ENCODE results near the gene TAS2R50. TPM values are rescaled to one million over a fixed set of nuclear protein-coding genes. Genes with fewer than 3 reads are reported as not detected.
"Not testable (repeated sequence)": the region's sequence is repeated elsewhere in the genome, so short reads cannot be mapped to it uniquely, and the experiment has no call there.

The TAS2R50 gene, protein sequence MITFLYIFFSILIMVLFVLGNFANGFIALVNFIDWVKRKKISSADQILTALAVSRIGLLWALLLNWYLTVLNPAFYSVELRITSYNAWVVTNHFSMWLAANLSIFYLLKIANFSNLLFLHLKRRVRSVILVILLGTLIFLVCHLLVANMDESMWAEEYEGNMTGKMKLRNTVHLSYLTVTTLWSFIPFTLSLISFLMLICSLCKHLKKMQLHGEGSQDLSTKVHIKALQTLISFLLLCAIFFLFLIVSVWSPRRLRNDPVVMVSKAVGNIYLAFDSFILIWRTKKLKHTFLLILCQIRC
- total RNA-seq (20.0 TPM), polyA plus RNA-seq (not detected)

DNA sequence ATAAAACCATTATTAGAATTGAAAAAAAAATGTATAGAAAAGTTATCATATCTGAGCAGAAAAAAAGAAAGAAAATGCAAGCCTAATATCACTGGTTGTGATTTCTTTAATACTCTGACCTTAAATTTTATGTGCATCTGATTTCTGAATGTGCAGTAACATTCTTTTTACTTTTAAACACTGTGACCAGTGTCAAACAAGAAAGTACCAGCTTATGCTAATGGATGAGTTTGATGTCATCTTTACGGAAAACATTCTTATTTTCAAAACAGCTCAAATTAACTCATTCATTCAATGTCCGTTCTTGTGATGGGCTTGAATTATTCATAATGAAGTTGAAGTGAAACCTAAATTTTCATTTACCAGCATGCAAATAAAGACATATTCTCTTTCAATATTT, at the start of gene TAS2R50:
Gene TAS2R50 (minus strand): TSS at position 101 of the 400 bp plus-strand sequence. CDS start 52 bp downstream, at position 49.
- Histone ChIP-seq H3K27ac (ENCODE audit: low read depth) (no peak within 1 kb of the TSS), H3K36me3 (ENCODE audit: insufficient read depth) (no peaks in the 10 kb centered on the region), H3K4me1 (ENCODE audit: insufficient read depth) (no peaks in the 10 kb centered on the region), H3K4me3 (ENCODE audit: low read depth, low read length) (no peak within 1 kb of the TSS)
- WGBS, result 66% methylated on average over 2 of the region's 2 CpGs
- no peak for DNase-seq (ENCODE audit: extremely low spot score)

DNA sequence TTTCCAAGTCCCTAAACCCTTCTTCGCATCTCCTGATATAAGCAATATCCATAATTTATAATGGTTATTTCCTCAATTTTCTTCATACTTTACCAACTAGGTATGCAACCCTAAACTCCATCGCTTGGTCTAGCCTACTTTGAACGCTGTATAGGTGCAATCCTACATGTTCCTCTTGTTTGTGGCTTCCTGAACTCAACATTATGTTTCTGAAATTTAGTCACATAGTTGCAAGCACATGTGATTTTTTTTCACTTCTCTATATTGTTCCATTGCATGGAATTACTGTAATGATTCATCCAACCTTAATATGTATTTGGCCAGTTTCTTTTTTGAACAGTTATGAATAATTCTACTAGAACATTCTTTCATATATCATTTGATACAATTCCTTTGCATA, 47.2 kb upstream of the TAS2R50 start:
- H3K4me1 ChIP-seq (ENCODE audit: insufficient read depth); H3K4me3 ChIP-seq (ENCODE audit: low read depth, low read length); H3K27ac ChIP-seq (ENCODE audit: low read depth); DNase-seq (ENCODE audit: extremely low spot score); H3K36me3 ChIP-seq (ENCODE audit: insufficient read depth): not testable (repeated sequence)
- WGBS, result 100% methylated on average over 1 of the region's 3 CpGs

DNA sequence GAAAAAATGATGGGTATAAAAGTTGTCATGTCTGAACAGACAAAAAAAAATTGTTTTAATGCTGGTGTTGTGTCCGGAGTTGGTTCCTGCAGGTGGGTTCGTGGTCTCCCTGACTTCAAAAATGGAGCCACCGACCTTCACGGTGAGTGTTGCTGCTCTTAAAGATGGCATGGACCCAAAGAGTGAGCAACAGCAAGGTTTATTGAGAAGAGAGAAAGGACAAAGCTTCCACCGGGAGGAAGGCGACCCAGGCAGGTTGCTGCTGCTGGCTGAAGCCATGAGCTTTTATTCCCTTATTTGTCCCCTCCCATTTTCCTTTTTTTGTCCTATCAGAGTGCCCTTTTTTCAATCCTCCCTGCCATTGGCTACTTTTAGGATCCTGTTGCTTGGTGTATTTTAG, 44.6 kb upstream of the TAS2R50 start, which contains the start of gene TAS2R31:
Gene TAS2R31 (minus strand): TSS at position 101 of the 400 bp plus-strand sequence. CDS start 72 bp downstream, at position 29.
- no peak within 1 kb of the TSS for H3K27ac ChIP-seq (ENCODE audit: low read depth)
- H3K36me3 ChIP-seq (ENCODE audit: insufficient read depth), result no peaks in the 10 kb centered on the region
- no peak within 1 kb of the TSS for H3K4me3 ChIP-seq (ENCODE audit: low read depth, low read length)
- DNase-seq (ENCODE audit: extremely low spot score), result no peak
- 99% methylated on average over 6 of the region's 6 CpGs for WGBS
- no peaks in the 10 kb centered on the region for H3K4me1 ChIP-seq (ENCODE audit: insufficient read depth)

DNA sequence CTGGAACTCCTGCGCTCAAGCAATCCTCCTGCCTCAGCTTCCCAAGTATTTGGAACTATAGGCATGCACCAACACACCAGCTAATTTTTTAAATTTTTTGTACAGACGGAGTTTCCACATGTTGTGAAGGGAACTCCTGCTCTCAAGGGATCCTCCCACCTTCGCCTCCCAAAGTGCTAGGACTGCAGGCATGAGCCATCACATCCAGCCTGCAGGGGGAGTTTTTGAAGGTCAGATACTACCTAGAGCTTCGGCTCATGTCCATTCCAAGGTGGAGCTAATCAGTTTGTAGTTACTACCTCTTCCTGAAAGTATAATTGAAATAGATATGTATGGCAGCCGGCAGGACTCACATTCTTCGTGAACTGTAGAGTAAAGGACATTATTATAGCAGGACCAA, 39.4 kb upstream of the TAS2R50 start:
- Histone ChIP-seq H3K36me3 (ENCODE audit: insufficient read depth) (peaks cover 2% of the 10 kb centered on the region), H3K27ac (ENCODE audit: low read depth) (no peak overlapping the region), H3K4me1 (ENCODE audit: insufficient read depth) (peaks cover 1% of the 10 kb centered on the region), H3K4me3 (ENCODE audit: low read depth, low read length) (no peak overlapping the region)
- 95% methylated on average over 6 of the region's 6 CpGs for WGBS
- no peak for DNase-seq (ENCODE audit: extremely low spot score)

DNA sequence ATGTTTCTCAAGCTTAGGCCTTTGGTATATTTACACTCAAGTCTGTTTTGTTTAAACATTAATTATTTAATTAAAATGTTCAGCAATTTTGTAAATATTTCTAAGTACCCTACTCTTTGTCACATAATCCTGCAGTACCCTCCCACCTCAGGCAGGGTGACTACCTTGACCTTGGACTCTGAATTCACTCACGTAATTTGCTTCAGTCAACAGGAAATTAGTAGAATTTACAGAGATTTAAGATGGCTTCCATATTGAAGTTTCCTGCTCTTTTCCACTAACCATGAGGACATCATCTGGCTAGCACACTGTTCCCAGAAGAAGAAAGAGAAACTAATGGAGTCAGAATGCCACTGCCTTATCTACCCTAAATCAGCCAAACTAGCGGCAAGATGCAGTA, 36.7 kb upstream of the TAS2R50 start:
- 89% methylated on average over 2 of the region's 2 CpGs for WGBS
- Histone ChIP-seq H3K27ac (ENCODE audit: low read depth) (no peak overlapping the region), H3K36me3 (ENCODE audit: insufficient read depth) (peaks cover 2% of the 10 kb centered on the region), H3K4me3 (ENCODE audit: low read depth, low read length) (no peak overlapping the region), H3K4me1 (ENCODE audit: insufficient read depth) (peaks cover 1% of the 10 kb centered on the region)
- no peak for DNase-seq (ENCODE audit: extremely low spot score)

DNA sequence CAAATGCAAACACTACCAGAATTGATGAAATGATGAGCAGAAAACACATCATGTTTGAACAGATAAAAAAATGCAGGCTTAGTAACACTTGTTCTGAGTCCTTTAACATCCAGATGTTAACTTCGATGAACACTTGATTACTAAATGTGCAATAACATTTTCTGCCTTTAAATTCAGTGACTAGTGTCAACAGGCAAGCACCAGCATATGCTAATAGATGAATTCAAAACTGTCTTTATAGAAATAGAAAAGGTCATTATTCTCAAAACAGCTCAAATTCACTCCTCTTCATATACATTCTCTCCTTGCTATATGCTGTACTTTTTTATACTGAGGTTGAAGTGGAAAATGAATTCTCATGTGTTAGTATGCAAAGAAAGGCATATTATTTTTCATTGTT, 35.8 kb upstream of the TAS2R50 start, which contains the start of gene TAS2R19:
Gene TAS2R19 (minus strand): TSS at position 101 of the 400 bp plus-strand sequence. CDS start 49 bp downstream, at position 52.
- H3K4me1 ChIP-seq (ENCODE audit: insufficient read depth), result peaks cover 1% of the 10 kb centered on the region
- 63% methylated on average over 1 of the region's 1 CpG for WGBS
- no peak for DNase-seq (ENCODE audit: extremely low spot score)
- no peak within 1 kb of the TSS for H3K4me3 ChIP-seq (ENCODE audit: low read depth, low read length)
- H3K27ac ChIP-seq (ENCODE audit: low read depth), result no peak within 1 kb of the TSS
- H3K36me3 ChIP-seq (ENCODE audit: insufficient read depth), result peaks cover 2% of the 10 kb centered on the region

DNA sequence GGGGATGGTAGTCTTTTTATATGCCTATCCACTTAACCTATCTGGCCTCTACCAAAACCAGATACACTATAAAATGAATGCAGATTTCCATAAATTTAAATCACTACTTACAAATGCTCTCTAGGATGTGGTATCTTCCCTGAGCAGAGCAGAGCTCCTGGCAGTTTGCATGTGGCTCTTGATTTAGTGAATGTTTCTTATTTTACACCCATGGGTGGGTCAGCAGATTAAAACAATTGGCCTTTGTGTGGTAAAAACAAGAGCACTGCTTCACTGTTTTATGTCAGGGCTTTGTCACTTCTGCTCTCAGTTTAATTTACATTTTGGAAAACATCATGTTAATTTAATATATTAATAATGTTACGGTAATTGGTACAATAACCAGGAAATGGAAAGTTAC, 30.2 kb upstream of the TAS2R50 start:
- H3K4me3 ChIP-seq (ENCODE audit: low read depth, low read length), result no peak overlapping the region
- 97% methylated on average over 1 of the region's 1 CpG for WGBS
- DNase-seq (ENCODE audit: extremely low spot score), result no peak

GRCh38 chr12:11015775-11016430, 29.2 kb upstream of the TAS2R50 start:
- no peaks in the 10 kb centered on the region for H3K36me3 ChIP-seq (ENCODE audit: insufficient read depth)
- H3K4me3 ChIP-seq (ENCODE audit: low read depth, low read length), result no peak overlapping the region
- 87% methylated on average over 4 of the region's 4 CpGs for WGBS
- H3K4me1 ChIP-seq (ENCODE audit: insufficient read depth), result no peaks in the 10 kb centered on the region
- DNase-seq (ENCODE audit: extremely low spot score), result no peak
- H3K27ac ChIP-seq (ENCODE audit: low read depth), result no peak overlapping the region

More for the DNA sequence above, 30.2 kb upstream of the TAS2R50 start:
- Histone ChIP-seq H3K27ac (ENCODE audit: low read depth) (no peak overlapping the region), H3K36me3 (ENCODE audit: insufficient read depth) (peaks cover 2% of the 10 kb centered on the region), H3K4me1 (ENCODE audit: insufficient read depth) (no peaks in the 10 kb centered on the region)

GRCh38 chr12:11014234-11014633, 27.5 kb upstream of the TAS2R50 start:
- no peaks in the 10 kb centered on the region for H3K4me1 ChIP-seq (ENCODE audit: insufficient read depth)
- no peak overlapping the region for H3K27ac ChIP-seq (ENCODE audit: low read depth)
- no peaks in the 10 kb centered on the region for H3K36me3 ChIP-seq (ENCODE audit: insufficient read depth)
- no peak for DNase-seq (ENCODE audit: extremely low spot score)
- no peak overlapping the region for H3K4me3 ChIP-seq (ENCODE audit: low read depth, low read length)

DNA sequence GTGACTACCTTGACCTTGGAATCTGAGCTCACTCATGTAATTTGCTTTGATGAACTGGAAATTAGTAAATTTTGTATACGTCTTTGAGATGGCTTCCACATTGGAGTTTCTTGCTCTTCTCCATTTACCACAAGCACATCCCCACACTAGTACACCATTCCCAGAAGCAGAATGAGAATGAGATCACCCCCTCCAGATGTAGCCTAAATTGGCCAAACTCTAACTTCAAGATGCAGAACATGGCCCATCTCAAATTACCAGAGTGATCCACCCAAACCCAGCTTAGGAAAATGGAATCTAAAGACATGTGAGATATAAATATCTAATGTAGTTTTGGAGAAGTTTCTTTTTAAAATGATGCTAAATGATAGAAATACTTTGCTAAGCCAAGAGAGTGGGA, 20.9 kb upstream of the TAS2R50 start:
- WGBS, result 99% methylated on average over 1 of the region's 1 CpG
- Histone ChIP-seq H3K4me3 (ENCODE audit: low read depth, low read length) (no peak overlapping the region), H3K4me1 (ENCODE audit: insufficient read depth) (no peaks in the 10 kb centered on the region), H3K27ac (ENCODE audit: low read depth) (no peak overlapping the region), H3K36me3 (ENCODE audit: insufficient read depth) (no peaks in the 10 kb centered on the region)
- DNase-seq (ENCODE audit: extremely low spot score), result no peak

DNA sequence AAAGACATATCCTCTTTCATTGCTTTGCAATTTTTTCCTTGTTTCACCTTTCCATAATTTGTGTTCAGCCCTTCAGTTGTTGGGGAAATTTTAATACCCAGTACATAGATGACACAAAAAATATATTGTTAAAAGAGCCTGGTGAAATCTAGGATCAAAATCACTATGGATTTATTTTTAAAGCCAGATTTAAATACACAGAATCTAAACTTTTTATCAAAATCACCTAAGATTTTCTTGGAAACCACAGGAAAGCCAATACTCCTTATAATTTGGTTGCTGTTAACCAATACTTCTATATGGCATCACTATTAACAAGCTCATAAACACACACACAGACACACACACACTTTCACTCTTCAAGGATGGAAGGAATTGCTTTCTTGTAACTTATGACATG, 11.5 kb upstream of the TAS2R50 start, which contains the start of gene TAS2R20:
Gene TAS2R20 (minus strand): TSS at position 101 of the 400 bp plus-strand sequence. CDS start 429 bp downstream, outside the sequence.
- H3K4me3 ChIP-seq (ENCODE audit: low read depth, low read length), result no peak within 1 kb of the TSS
- no peaks in the 10 kb centered on the region for H3K4me1 ChIP-seq (ENCODE audit: insufficient read depth)
- DNase-seq (ENCODE audit: extremely low spot score), result no peak
- H3K36me3 ChIP-seq (ENCODE audit: insufficient read depth), result no peaks in the 10 kb centered on the region
- no peak within 1 kb of the TSS for H3K27ac ChIP-seq (ENCODE audit: low read depth)

GRCh38 chr12:10994307-10994706, 7.6 kb upstream of the TAS2R50 start:
- Histone ChIP-seq H3K36me3 (ENCODE audit: insufficient read depth) (no peaks in the 10 kb centered on the region), H3K4me3 (ENCODE audit: low read depth, low read length) (no peak overlapping the region), H3K4me1 (ENCODE audit: insufficient read depth) (no peaks in the 10 kb centered on the region), H3K27ac (ENCODE audit: low read depth) (no peak overlapping the region)
- no peak for DNase-seq (ENCODE audit: extremely low spot score)
- WGBS, result 92% methylated on average over 3 of the region's 3 CpGs

DNA sequence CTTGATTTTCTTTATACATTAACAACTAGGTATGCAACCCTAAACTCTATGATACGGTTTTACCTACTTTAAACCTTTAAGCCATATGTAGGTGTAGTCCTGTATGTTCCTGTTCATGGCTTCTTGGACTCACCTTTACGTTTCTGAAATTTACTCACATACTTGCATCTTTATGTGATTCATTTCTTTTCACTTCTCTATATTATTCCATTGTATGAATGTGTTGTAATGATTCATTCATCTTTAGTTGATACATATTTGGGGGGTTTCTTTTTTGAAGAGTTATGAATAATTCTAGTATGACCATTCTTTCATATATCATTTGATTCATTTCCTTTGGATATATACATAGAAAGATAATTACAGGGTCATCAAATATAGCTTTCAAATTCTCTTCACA, 2.4 kb upstream of the TAS2R50 start:
- DNase-seq (ENCODE audit: extremely low spot score), result no peak
- H3K36me3 ChIP-seq (ENCODE audit: insufficient read depth), result no peaks in the 10 kb centered on the region
- 98% methylated on average over 2 of the region's 2 CpGs for WGBS
- H3K27ac ChIP-seq (ENCODE audit: low read depth), result no peak overlapping the region
- H3K4me1 ChIP-seq (ENCODE audit: insufficient read depth), result no peaks in the 10 kb centered on the region
- no peak overlapping the region for H3K4me3 ChIP-seq (ENCODE audit: low read depth, low read length)

DNA sequence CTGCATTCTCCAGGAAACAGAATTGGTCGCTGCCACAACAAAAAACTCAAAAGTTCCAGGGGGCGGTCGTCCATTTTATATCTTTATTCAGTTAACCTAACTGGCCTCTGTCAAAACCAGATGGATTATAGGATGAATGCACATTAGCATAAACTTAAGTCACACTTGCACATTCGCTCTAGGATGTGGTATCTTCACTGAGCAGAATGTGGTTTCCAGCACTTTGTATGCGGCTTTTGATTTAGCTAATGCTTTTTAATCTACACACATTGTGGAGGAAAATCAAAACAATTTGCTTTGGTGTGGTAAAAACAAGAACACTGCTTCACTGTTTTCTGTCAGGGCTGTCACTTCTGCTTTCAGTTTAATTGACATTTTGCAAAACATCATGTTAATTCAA, 4.5 kb downstream of the TAS2R50 start:
- no peak for DNase-seq (ENCODE audit: extremely low spot score)
- H3K27ac ChIP-seq (ENCODE audit: low read depth), result no peak overlapping the region
- H3K4me3 ChIP-seq (ENCODE audit: low read depth, low read length), result no peak overlapping the region
- H3K4me1 ChIP-seq (ENCODE audit: insufficient read depth), result no peaks in the 10 kb centered on the region
- no peaks in the 10 kb centered on the region for H3K36me3 ChIP-seq (ENCODE audit: insufficient read depth)
- 88% methylated on average over 5 of the region's 5 CpGs for WGBS
